Activated CD4-positive, alpha-beta memory T cell treated with anti-CD3 and anti-CD28 coated beads, Interleukin-2, amount 10 ng/mL, durations not matched to agents 7 days and 5 days (primary cell): ENCODE data around the gene HMSD. TPM values are rescaled to one million over a fixed set of nuclear protein-coding genes. Genes with fewer than 3 reads are reported as not detected.
"Not testable (repeated sequence)": the region's sequence is repeated elsewhere in the genome, so short reads cannot be mapped to it uniquely, and the experiment has no call there.

Source experiments
- CTCF ChIA-PET: fragments of 350-600 bp; sonication (Branson Sonifier 250); formaldehyde crosslinking; loops from one replicate; lab custom pipeline; 2021; ENCODE audit warnings: antibody characterized with exemption, inconsistent platforms; lab: Charles Lee
- POLR2A ChIA-PET: fragments of 350-600 bp; sonication (Branson Sonifier 250); formaldehyde crosslinking; loops from one replicate; lab custom pipeline; 2021; ENCODE audit warnings: antibody characterized with exemption; lab: Charles Lee
- DNase-seq: peaks from one replicate; pipeline ENCODE4 v3.0.0-alpha.2; 2020
- H3K27ac Mint-ChIP-seq: one replicate; pipeline ENCODE4 v1.8.0; 2021; ENCODE audit warnings: mild to moderate bottlenecking, mixed read lengths
- H3K27me3 Mint-ChIP-seq: one replicate; pipeline ENCODE4 v1.8.0; 2021; ENCODE audit warnings: mixed read lengths
- H3K36me3 Mint-ChIP-seq: one replicate; pipeline ENCODE4 v1.8.0; 2021; ENCODE audit warnings: low read depth, mixed read lengths
- H3K4me1 Mint-ChIP-seq: one replicate; pipeline ENCODE4 v1.8.0; 2021; ENCODE audit warnings: mixed read lengths
- H3K4me3 Mint-ChIP-seq: one replicate; pipeline ENCODE4 v1.8.0; 2021; ENCODE audit warnings: mild to moderate bottlenecking, mixed read lengths
- H3K9me3 Mint-ChIP-seq: one replicate; pipeline ENCODE4 v1.8.0; 2021; ENCODE audit warnings: mixed read lengths
- total RNA-seq, 2 experiments: library from RNA; stranded (reverse); gene quantifications; one replicate each; pipeline ENCODE4 v1.2.3, GENCODE V29; 2021

Gene HMSD, protein sequence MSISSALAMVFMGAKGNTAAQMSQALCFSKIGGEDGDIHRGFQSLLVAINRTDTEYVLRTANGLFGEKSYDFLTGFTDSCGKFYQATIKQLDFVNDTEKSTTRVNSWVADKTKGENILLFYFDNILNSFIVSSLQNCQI
- total RNA-seq = 1 to 10 TPM; 8.5 to 9.6 TPM

DNA sequence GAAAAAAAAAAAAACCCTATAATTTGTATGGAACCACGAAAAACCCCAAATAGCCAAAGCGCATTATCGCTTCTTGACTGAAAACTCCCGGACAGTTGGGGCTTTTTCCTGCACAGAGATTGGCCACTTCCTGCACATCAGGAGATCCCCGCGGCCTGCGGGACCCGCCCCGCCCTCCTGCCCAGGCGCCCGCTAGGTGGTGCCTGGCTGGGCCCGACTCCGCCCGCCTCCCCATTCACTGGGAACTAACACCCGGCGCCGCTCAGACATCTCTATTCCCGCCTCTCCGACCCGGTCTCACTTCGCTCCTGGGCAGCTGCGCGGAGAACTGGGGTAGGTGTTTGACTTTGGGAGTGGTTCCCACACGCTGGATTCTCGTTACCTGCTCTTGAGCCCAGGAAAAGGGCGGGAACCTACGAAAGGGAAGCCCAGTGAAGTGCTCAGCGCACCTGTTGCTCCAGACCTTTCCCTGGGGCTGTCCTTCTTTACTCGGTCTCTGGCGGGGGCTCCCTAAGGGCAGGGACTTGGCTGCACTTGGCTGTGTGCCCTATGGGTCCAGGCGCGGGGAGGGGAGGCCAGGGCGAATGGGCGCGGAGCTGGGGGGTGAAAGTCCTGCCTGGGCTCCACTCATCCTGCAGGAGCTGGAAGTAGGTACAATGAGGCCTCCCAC, at the start of gene HMSD:
TSS of gene HMSD (plus strand) at position 234 of the 670 bp plus-strand sequence. CDS start 4,155 bp downstream, outside the sequence.
- ChIA-PET POLR2A (interaction anchor here (0.7 to 1.6 kb wide), 2 partner anchors 12 to 21 kb away, joined by 4 read pairs; no protein-coding TSS in a partner anchor), CTCF (interaction anchor here (0.7 to 1.0 kb wide), 4 partner anchors 13 to 406 kb away, joined by 3 to 6 read pairs (median 4); no protein-coding TSS in a partner anchor)
- Mint-ChIP-seq H3K36me3 (peaks cover 6% of the 10 kb centered on the region), H3K9me3 (no peaks in the 10 kb centered on the region), H3K27ac (peak within 1 kb of the TSS; percentile 16), H3K4me3 (peak within 1 kb of the TSS; percentile 75), H3K27me3 (peaks cover 23% of the 10 kb centered on the region), H3K4me1 (peaks cover 34% of the 10 kb centered on the region)
- DNase-seq = peak; percentile 71

DNA sequence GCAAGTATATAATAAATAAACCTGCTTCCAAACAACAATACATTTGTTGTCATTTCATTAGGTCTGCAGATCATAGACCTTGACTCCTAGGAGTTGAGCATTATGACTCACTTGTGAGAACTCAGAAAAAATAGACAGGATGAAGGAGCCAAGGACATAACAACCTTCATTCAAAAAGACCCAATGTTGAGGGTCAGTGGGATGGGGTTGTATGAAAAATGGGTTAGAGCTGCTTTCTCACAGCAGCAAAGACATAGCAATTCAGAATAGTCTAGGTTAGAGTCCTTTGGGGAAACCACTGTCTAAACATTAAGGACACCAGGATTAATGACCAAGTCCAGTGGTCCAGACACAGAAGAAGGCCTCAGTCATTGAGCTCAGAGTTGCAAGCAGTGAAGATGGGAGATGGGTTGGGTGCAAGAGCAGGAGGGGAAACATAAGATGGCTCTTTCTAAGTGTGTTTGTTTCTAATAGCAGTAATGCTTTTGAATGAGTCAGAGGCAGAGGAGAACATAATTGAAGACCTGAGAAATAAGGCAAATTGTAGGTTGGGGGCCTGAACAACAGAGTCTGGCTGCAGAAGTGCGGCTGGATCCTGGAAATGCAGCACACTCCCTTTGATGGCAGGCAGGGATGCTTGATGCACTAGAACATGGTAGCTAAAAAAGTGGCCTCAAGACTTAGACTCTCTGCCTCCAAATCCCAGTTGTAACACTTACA, 45.1 kb upstream of the HMSD start:
- CTCF ChIA-PET = no interaction called here
- Mint-ChIP-seq H3K4me3 (no peak overlapping the region), H3K36me3 (no peaks in the 10 kb centered on the region), H3K4me1 (no peaks in the 10 kb centered on the region), H3K9me3 (no peaks in the 10 kb centered on the region), H3K27me3 (peaks cover 22% of the 10 kb centered on the region), H3K27ac (no peak overlapping the region)
- POLR2A ChIA-PET = no interaction called here
- no peak for DNase-seq

DNA sequence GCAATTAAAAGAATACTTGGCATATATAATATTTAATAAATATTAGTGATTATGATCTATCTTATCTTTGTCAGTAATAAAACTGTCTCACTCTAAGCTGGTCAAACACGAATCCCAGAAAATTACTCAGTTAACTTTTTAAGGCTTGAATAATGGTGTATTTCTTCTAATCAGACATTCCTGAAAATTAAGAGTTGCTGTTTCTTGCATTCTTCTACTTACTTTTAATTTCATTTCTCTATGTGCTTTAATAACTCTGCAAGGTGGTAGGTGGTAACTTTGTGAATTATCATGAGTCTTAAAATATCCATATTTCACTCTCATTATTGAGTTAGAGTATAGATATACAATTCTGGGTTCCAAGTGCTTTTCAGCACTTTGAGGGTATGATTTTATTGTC, 44.4 kb upstream of the HMSD start:
- H3K36me3 Mint-ChIP-seq = no peaks in the 10 kb centered on the region
- H3K27me3 Mint-ChIP-seq = peaks cover 23% of the 10 kb centered on the region
- DNase-seq = no peak
- H3K27ac Mint-ChIP-seq = no peak overlapping the region
- H3K9me3 Mint-ChIP-seq = no peaks in the 10 kb centered on the region
- ChIA-PET CTCF (no interaction called here), POLR2A (no interaction called here)
- H3K4me1 Mint-ChIP-seq = no peaks in the 10 kb centered on the region
- H3K4me3 Mint-ChIP-seq = no peak overlapping the region

DNA sequence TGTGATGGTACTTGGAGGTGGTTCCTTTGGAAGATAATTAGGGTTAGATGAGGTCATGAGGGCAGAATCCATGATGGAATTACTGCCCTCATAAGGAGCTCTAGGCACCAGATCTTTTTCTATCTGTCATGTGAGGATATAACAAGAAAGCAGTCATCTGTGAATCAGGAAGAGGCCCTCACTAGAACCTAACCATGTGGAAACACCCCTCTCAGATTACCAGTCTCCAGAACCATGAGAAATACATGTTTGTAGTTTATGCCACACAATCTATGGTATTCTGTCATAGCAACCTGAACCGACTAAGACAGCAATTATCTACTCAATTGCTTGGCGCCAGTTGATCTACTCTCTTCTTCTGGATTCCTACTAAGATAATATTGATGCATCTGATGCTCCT, 43.7 kb upstream of the HMSD start:
- Mint-ChIP-seq H3K27me3 (peaks cover 24% of the 10 kb centered on the region), H3K4me3 (no peak overlapping the region), H3K36me3 (no peaks in the 10 kb centered on the region), H3K9me3 (no peaks in the 10 kb centered on the region), H3K27ac (no peak overlapping the region), H3K4me1 (no peaks in the 10 kb centered on the region)
- DNase-seq = no peak
- POLR2A ChIA-PET = no interaction called here
- CTCF ChIA-PET = no interaction called here

DNA sequence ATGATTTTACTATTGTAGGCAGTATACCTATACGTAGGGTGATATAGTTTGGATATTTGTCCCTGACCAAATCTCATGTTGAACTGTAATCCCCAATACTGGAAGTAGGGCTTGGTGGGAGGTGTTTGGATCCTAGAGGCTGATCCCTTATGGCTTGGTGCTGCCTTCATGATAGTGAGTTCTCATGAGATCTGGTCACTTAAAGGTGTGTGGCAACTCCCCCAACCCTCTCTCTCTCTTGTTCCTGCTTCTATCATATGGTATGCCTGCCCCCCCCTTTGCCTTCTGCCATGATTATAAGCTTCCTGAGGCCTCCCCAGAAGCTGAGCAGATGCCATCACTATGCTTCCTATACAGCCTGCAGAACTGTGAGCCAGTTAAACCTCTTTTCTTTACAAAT, 43.0 kb upstream of the HMSD start:
- H3K36me3 Mint-ChIP-seq = no peaks in the 10 kb centered on the region
- no peak overlapping the region for H3K4me3 Mint-ChIP-seq
- H3K27me3 Mint-ChIP-seq = peaks cover 24% of the 10 kb centered on the region
- ChIA-PET POLR2A (no interaction called here), CTCF (no interaction called here)
- H3K9me3 Mint-ChIP-seq = no peaks in the 10 kb centered on the region
- no peaks in the 10 kb centered on the region for H3K4me1 Mint-ChIP-seq
- H3K27ac Mint-ChIP-seq = no peak overlapping the region
- DNase-seq = no peak

DNA sequence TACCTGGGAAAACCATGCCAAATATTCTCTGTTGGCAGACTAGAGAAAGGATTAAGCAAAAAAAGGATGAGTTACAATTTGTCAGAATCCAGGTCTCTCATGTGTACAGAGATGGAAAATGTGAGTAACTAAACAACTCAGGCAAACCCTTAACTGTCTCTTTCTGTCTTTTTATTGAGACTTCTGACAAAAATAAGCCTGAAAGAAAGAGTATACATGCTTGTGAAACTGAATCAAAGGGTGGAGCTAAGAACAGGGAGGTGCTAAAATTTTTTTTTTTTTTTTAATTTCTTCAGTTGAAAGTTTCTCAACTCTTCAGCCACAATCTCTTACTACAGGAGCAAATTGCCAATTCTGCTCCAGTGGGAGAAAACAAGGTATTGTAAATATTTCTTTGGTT, 41.4 kb upstream of the HMSD start, which contains the start of gene SERPINB10:
TSS of gene SERPINB10 (plus strand) at position 295 of the 400 bp plus-strand sequence. CDS start 7,553 bp downstream, outside the sequence.
- Mint-ChIP-seq H3K9me3 (no peaks in the 10 kb centered on the region), H3K36me3 (no peaks in the 10 kb centered on the region), H3K4me3 (no peak within 1 kb of the TSS), H3K4me1 (no peaks in the 10 kb centered on the region), H3K27ac (no peak within 1 kb of the TSS), H3K27me3 (peaks cover 29% of the 10 kb centered on the region)
- CTCF ChIA-PET = no interaction called here
- DNase-seq = no peak
- POLR2A ChIA-PET = no interaction called here

DNA sequence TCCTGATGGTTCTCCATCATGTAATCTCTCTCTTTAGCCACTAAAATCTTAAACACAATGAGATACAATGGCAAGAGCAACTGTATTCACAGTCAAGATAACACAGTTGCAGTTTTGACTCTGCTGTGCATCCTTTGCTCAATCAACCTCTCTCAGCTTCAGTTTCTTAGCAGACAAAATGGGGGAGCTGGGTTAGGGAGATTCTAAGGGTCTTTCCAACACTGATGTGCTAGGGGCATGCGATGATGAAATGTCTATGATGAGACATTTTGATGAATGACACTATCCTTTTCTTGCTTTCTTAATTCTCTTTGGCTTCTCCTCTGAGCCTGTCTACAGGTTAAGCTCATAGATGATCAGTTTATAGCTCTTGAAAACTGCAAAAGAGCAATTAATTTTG, 40.2 kb upstream of the HMSD start:
- H3K36me3 Mint-ChIP-seq = no peaks in the 10 kb centered on the region
- ChIA-PET CTCF (no interaction called here), POLR2A (no interaction called here)
- no peak overlapping the region for H3K4me3 Mint-ChIP-seq
- H3K9me3 Mint-ChIP-seq = no peaks in the 10 kb centered on the region
- peaks cover 36% of the 10 kb centered on the region for H3K27me3 Mint-ChIP-seq
- H3K27ac Mint-ChIP-seq = no peak overlapping the region
- DNase-seq = no peak
- H3K4me1 Mint-ChIP-seq = no peaks in the 10 kb centered on the region

DNA sequence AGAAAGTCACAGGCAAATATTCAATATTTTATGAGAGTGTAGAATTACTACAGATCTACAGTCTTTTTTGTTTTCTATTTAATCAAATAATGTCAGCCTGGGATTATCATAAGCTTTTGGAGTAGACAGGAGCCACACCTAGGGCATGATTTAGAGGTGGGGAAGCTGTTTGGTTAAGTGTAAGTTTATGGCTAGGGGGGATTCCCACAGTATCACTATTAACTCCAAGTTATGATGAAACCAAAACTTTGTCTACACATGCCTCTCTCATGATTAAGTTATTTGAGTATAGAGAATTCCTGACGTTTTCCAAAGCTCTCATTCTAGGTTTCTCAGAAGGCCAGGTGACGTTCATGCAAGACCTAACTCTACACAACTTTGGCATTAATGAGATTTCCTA, 39.2 kb upstream of the HMSD start:
- Mint-ChIP-seq H3K9me3 (no peaks in the 10 kb centered on the region), H3K4me3 (no peak overlapping the region), H3K4me1 (no peaks in the 10 kb centered on the region), H3K36me3 (no peaks in the 10 kb centered on the region), H3K27me3 (peaks cover 35% of the 10 kb centered on the region), H3K27ac (no peak overlapping the region)
- ChIA-PET POLR2A (no interaction called here), CTCF (no interaction called here)
- no peak for DNase-seq

DNA sequence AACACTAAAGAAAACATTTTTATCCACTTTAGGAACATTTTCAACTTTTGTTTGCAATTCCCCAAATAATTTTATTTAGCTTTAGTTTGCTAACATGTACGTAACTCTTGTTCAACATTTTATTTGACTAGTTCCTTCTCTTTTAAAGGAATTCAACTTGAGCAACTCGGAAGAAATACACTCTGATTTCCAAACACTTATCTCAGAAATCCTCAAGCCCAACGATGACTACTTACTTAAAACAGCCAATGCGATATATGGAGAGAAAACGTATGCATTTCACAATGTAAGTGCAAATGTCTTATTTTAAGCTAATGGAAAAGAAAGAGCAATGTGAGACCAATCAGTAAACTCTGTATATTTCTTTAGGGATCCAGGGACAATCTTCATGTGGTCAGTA, 31.3 kb upstream of the HMSD start:
- Mint-ChIP-seq H3K4me3 (no peak overlapping the region), H3K27me3 (peaks cover 37% of the 10 kb centered on the region), H3K27ac (no peak overlapping the region), H3K9me3 (no peaks in the 10 kb centered on the region), H3K36me3 (no peaks in the 10 kb centered on the region), H3K4me1 (no peaks in the 10 kb centered on the region)
- CTCF ChIA-PET = no interaction called here
- POLR2A ChIA-PET = no interaction called here
- DNase-seq = no peak

DNA sequence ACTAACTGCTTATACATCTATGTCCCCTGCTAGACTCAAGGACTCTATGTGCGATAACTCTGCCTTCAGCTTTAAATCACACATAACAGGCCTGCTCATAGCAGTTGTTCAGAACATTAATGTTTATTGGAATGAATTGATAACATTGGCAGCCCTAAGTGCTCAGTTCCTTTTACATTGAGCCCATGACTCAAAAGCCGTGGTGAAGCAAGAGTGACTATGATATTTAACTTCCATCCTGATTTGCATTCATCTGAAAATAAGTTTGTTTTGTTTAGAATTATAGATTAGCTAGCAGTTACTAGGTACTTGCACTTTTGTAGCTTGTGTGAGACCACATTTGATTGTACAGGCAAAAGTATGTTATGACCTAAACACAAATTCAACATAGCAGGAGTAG, 27.1 kb upstream of the HMSD start:
- DNase-seq = no peak
- Mint-ChIP-seq H3K4me1 (no peaks in the 10 kb centered on the region), H3K36me3 (no peaks in the 10 kb centered on the region), H3K27ac (no peak overlapping the region), H3K9me3 (no peaks in the 10 kb centered on the region), H3K27me3 (peaks cover 34% of the 10 kb centered on the region), H3K4me3 (no peak overlapping the region)
- POLR2A ChIA-PET = no interaction called here
- CTCF ChIA-PET = no interaction called here

DNA sequence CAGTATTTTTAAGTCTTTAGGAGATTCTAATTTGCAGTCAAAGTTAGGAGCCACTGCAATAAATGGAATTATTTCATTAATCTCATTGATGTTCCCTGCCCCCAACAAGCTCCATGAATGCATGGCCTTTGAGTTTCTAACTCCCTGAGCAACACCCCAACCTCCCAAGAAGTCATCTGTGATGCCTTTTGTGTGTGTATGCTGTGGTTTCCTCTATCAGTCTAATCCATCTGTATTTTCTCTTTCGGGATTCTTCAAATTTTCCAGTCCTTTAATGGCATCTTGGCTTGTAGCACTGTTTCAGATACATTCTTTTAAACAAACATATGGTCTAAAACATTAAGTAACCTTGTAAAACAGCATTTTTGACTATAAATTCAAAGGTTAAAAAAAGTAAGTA, 24.6 kb upstream of the HMSD start:
- H3K36me3 Mint-ChIP-seq = no peaks in the 10 kb centered on the region
- no peak for DNase-seq
- no peaks in the 10 kb centered on the region for H3K9me3 Mint-ChIP-seq
- ChIA-PET CTCF (no interaction called here), POLR2A (no interaction called here)
- H3K4me1 Mint-ChIP-seq = no peaks in the 10 kb centered on the region
- no peak overlapping the region for H3K27ac Mint-ChIP-seq
- no peak overlapping the region for H3K4me3 Mint-ChIP-seq
- peaks cover 32% of the 10 kb centered on the region for H3K27me3 Mint-ChIP-seq

DNA sequence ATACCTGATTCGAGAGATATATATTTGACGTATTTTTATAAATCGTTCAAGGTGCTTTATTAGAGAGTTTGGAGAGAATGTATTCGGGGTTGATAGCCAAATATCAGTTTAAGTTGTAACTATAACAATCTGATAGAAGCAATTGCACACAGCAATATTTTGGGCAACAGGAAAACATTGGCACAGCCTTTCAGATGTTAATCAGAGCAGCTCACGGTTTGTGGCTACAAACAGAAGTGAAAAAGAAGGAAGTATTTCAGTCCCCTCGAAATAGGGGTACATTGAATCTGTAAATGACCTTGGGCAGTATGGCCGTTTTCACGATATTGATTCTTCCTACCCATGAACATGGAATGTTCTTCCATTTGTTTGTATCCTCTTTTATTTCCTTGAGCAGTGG, 20.8 kb upstream of the HMSD start:
- Mint-ChIP-seq H3K4me3 (no peak overlapping the region), H3K27me3 (peaks cover 26% of the 10 kb centered on the region), H3K36me3 (no peaks in the 10 kb centered on the region), H3K9me3 (no peaks in the 10 kb centered on the region), H3K4me1 (no peaks in the 10 kb centered on the region), H3K27ac (no peak overlapping the region)
- no peak for DNase-seq
- ChIA-PET CTCF (interaction anchor here (0.9 kb wide), 1 partner anchor 8 kb away, joined by 3 read pairs; no protein-coding TSS in a partner anchor), POLR2A (interaction anchor here (0.5 kb wide), 1 partner anchor 8 kb away, joined by 3 read pairs; no protein-coding TSS in a partner anchor)

DNA sequence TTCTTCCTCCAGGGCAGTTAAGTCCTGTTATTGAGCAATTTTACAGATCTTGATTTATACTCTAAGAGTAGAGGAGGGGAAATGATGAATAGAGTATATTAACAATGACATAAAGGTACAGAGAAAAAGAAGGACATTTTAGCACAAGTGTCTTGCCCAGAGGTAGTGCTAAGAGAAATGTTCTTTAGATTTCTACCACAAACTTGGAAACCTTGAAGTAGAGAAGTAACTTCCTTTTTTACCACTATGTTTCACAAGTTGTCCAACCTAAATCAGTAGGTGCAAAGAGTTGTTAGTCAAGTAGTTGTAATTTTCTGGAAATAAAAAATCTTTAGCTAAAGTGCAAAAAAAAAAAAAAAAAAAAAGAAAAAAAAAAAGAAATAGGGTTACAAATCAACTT, 19.7 kb upstream of the HMSD start:
- POLR2A ChIA-PET, DNase-seq, H3K4me1 Mint-ChIP-seq, CTCF ChIA-PET, H3K4me3 Mint-ChIP-seq, H3K27ac Mint-ChIP-seq, H3K36me3 Mint-ChIP-seq, H3K9me3 Mint-ChIP-seq: not testable (repeated sequence)
- H3K27me3 Mint-ChIP-seq = peaks cover 20% of the 10 kb centered on the region
